Endothelial cell (in vitro differentiated cells): Measurements from ENCODE around the gene IKBKE. TPM values are rescaled to one million over a fixed set of nuclear protein-coding genes. Genes with fewer than 3 reads are reported as not detected.
A peak's percentile ranks its signal among the peaks of the same experiment; 100 is the strongest.

Experiments used
- DNase-seq: peaks from one replicate; pipeline ENCODE4 v3.0.0; 2021; ENCODE audit warnings: low spot score
- H3K27ac Mint-ChIP-seq: one replicate; pipeline ENCODE4 v1.8.0; 2021; ENCODE audit warnings: mixed read lengths, inconsistent platforms; ENCODE audit not compliant: unreplicated experiment
- H3K27me3 Mint-ChIP-seq: one replicate; pipeline ENCODE4 v1.8.0; 2021; ENCODE audit warnings: mild to moderate bottlenecking, moderate library complexity, mixed read lengths, inconsistent platforms; ENCODE audit not compliant: unreplicated experiment
- H3K36me3 Mint-ChIP-seq: one replicate; pipeline ENCODE4 v1.8.0; 2021; ENCODE audit warnings: mild to moderate bottlenecking, low read depth, mixed read lengths, inconsistent platforms; ENCODE audit not compliant: unreplicated experiment
- H3K4me1 Mint-ChIP-seq: one replicate; pipeline ENCODE4 v1.8.0; 2021; ENCODE audit warnings: mild to moderate bottlenecking, mixed read lengths, inconsistent platforms; ENCODE audit not compliant: unreplicated experiment
- H3K4me3 Mint-ChIP-seq: one replicate; pipeline ENCODE4 v1.8.0; 2021; ENCODE audit warnings: mild to moderate bottlenecking, mixed read lengths, inconsistent platforms; ENCODE audit not compliant: unreplicated experiment
- H3K9me3 Mint-ChIP-seq: one replicate; pipeline ENCODE4 v1.8.0; 2021; ENCODE audit warnings: mixed read lengths, inconsistent platforms; ENCODE audit not compliant: unreplicated experiment
- total RNA-seq: library from RNA; stranded (reverse); fragmentation: NEBNext Ultra II Directional; extraction: Animal tissue kit (Norgen Biotek cat#: 25700); gene quantifications from one replicate; pipeline ENCODE4 v1.2.1, GENCODE V29; 2021; ENCODE audit not compliant: unreplicated experiment
- TF ChIP-seq, protein P1 (sequence below): fragments of 200-600 bp; sonication (generic); IDR thresholded peaks from one replicate; pipeline ENCODE4 v1.5.0; 2021; ENCODE audit warnings: antibody characterized with exemption; ENCODE audit not compliant: unreplicated experiment

Gene IKBKE
- total RNA-seq, 1 donor from 2014 or later = 20.9 TPM

DNA sequence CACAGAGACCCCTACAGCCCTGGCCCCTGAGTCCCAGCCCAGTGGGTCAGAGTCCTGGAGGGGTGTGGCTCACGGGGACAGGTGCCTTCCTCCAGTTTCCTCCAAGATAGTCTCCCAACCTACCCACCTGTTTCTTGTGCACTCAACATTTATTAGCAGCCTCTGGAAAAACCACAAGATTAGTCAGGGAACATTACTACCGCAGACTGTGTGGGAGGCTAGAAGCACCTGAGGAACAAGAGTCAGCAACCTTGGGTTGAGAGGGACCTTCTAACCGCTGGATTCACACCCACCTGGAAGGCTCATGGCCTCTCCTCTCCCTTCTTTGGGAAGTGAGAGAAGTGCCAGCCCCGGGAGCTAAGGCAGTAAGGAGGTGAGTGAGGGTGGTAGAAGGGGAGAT lies 22.5 kb upstream of the IKBKE start:
- Mint-ChIP-seq H3K27ac (no peak overlapping the region), H3K9me3 (no peaks in the 10 kb centered on the region), H3K36me3 (peaks cover 58% of the 10 kb centered on the region), H3K4me3 (peak overlapping the region; percentile 18), H3K27me3 (peaks cover 5% of the 10 kb centered on the region), H3K4me1 (peaks cover 25% of the 10 kb centered on the region)
- TF ChIP-seq, protein P1, sequence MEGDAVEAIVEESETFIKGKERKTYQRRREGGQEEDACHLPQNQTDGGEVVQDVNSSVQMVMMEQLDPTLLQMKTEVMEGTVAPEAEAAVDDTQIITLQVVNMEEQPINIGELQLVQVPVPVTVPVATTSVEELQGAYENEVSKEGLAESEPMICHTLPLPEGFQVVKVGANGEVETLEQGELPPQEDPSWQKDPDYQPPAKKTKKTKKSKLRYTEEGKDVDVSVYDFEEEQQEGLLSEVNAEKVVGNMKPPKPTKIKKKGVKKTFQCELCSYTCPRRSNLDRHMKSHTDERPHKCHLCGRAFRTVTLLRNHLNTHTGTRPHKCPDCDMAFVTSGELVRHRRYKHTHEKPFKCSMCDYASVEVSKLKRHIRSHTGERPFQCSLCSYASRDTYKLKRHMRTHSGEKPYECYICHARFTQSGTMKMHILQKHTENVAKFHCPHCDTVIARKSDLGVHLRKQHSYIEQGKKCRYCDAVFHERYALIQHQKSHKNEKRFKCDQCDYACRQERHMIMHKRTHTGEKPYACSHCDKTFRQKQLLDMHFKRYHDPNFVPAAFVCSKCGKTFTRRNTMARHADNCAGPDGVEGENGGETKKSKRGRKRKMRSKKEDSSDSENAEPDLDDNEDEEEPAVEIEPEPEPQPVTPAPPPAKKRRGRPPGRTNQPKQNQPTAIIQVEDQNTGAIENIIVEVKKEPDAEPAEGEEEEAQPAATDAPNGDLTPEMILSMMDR = no peak
- DNase-seq = no peak

DNA sequence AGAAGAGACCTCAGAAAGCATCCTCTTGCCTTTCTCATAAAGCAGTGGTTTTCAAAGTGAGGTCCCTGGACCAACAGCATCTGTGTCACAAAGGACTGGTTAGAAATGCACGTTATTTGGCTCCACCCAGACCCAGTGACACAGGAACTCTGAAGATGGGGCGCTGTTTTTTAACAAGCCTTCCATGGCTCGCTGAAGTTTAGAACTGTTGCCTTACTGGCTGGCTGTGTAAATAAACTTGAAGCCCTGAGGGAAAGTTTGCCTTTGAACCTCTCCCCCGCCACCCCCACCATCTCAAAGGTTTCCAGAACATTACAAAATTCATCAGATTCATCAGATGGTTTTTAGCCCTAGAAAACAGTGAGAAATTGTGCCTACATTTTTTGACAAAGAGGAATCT lies 21.8 kb upstream of the IKBKE start:
- Mint-ChIP-seq H3K36me3 (peaks cover 63% of the 10 kb centered on the region), H3K9me3 (no peaks in the 10 kb centered on the region), H3K27ac (no peak overlapping the region), H3K4me1 (peaks cover 25% of the 10 kb centered on the region), H3K4me3 (no peak overlapping the region), H3K27me3 (peaks cover 5% of the 10 kb centered on the region)
- TF ChIP-seq, protein P1 = no peak
- DNase-seq = no peak

DNA sequence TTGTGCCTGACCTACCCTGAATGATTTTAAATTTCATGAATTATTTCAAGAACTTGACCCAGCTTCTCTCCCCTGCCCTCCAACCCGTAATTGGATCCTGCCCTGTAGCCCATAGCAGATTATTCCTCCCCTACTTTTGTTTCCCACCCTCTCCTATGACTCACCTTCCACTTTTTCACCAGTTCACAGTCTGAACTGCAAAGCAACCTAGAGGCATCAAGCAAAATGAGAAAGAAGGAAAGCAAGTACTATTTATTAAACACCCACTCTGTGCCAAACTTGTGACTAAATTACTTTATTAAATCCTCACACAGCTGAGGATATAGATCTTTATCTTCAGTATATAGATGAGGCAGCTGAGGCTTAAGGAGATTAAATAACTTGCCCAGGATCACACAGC lies 20.7 kb upstream of the IKBKE start:
- Mint-ChIP-seq H3K9me3 (no peaks in the 10 kb centered on the region), H3K4me1 (peaks cover 25% of the 10 kb centered on the region), H3K36me3 (peaks cover 68% of the 10 kb centered on the region), H3K27me3 (peaks cover 11% of the 10 kb centered on the region), H3K27ac (peak overlapping the region; percentile 40), H3K4me3 (peak overlapping the region; percentile 21)
- TF ChIP-seq, protein P1 = no peak
- DNase-seq = no peak

DNA sequence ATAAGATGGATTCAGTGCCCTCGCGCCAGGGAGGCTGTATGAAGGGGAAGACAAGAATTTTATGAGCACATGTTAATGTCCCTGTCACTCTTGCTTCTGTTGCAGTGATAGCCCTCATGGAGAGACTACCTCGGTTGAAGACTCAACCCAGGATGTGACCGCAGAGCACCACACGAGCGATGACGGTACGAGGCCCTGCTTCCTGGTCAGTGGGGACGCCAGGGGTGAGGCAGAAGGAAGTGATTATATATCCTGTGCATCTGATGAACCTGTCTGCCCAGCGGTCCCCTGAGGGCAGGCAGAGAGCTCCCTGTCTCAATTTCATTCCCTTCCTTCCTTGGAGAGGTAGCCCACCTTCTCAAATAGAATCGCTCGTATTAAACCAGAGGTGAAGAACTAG lies 20.0 kb upstream of the IKBKE start:
- peak overlapping the region; percentile 52 for H3K27ac Mint-ChIP-seq
- no peak for DNase-seq
- H3K36me3 Mint-ChIP-seq = peaks cover 72% of the 10 kb centered on the region
- peaks cover 12% of the 10 kb centered on the region for H3K27me3 Mint-ChIP-seq
- H3K4me3 Mint-ChIP-seq = peak overlapping the region; percentile 27
- H3K4me1 Mint-ChIP-seq = peaks cover 25% of the 10 kb centered on the region
- TF ChIP-seq, protein P1 = no peak
- H3K9me3 Mint-ChIP-seq = no peaks in the 10 kb centered on the region

DNA sequence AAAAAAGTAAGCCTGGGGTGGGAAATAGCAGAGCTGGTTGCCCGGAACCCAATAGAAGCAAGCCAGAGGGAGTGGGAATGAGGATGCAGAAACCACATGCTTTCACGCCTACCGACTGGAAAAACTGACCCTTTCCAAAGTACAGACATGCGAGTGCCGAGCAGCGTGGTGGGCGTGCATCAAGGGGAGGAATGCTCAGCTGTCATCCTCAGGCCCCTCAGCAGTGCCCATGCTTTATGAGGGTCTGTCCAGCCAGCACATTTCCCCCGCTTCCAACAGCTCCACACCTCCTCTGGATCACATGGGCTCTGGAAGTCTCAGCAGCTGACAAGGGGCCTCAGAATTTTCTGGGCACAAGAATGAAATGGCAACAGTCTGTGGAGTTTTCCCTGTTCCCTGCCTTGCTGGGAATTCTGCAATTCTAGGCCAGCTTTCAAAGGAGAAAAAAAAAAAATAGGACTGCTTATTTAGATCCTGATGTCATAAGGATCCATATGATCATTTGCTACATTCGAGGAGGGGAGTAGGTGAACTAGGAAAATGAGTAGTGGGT lies 19.1 kb upstream of the IKBKE start:
- Mint-ChIP-seq H3K9me3 (no peaks in the 10 kb centered on the region), H3K27ac (no peak overlapping the region), H3K4me3 (no peak overlapping the region), H3K36me3 (peaks cover 72% of the 10 kb centered on the region), H3K4me1 (peaks cover 26% of the 10 kb centered on the region), H3K27me3 (peaks cover 13% of the 10 kb centered on the region)
- DNase-seq = no peak
- TF ChIP-seq, protein P1 = no peak
